GM12873 (cell line): ENCODE measurements around the gene ANXA9.
A peak's percentile ranks its signal among the peaks of the same experiment; 100 is the strongest.

Source experiments
- CTCF ChIP-seq: IDR thresholded peaks from 2 replicates; pipeline ENCODE4 v1.5.1; 2012; ENCODE audit warnings: low read depth, mild to moderate bottlenecking, moderate library complexity, low read length, control low read depth; ENCODE audit not compliant: insufficient read depth; ENCODE audit errors: missing control alignments

Gene ANXA9

GRCh38 chr1:151007853-151008243, 25.8 kb downstream of the ANXA9 start:
- TF ChIP-seq CTCF, result no peak

DNA sequence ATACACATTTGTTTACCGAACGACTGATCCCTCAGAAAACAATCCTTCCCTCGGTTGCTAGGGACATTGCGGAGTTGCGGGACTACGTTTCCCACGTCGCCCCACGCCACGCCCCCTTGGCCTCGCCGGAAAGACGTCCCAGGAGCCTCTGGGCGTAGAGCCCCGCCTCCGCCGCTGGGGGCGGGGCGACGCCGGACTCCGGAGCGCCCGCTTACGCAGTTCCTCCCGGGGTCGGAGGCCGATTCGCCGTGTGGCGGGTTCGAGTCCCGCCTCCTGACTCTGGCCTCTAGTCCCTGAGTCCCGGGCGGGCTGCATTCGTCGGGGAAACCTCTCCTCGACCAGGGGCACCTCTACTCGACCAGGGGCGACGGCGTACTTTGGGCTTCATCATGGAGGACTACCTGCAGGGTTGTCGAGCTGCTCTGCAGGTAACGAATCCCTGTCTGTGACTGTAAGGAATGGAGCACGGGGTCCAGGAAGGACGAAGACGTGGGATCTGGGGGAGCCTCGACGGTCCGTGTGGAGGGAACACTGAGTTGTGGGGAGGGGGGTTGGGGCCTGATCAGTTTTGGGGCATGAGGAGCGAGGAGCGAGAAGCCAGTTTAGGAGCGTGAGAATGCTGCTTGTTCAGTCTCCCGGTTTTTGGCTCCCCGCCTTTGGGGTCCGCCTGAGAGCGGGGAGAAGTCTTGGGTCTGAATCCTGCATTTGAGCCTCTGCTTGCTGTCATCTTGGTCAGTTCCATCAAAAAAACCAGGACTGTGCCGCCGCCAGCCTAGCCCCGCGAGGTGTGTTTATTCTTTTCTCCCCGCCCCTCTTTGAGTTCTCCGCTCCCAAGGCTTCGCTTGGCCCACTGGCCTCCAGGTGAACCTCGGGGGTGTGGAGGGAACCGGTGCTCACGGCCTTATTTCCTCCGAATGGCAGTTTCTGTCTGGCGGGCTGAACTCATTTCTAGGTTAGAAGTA, 26.4 kb downstream of the ANXA9 start, which contains the start of gene PRUNE1:
PRUNE1 (plus strand) TSS at position 206 of the 962 bp plus-strand sequence; CDS start at position 390, 184 bp downstream.
- TF ChIP-seq CTCF, result peak; percentile 4

DNA sequence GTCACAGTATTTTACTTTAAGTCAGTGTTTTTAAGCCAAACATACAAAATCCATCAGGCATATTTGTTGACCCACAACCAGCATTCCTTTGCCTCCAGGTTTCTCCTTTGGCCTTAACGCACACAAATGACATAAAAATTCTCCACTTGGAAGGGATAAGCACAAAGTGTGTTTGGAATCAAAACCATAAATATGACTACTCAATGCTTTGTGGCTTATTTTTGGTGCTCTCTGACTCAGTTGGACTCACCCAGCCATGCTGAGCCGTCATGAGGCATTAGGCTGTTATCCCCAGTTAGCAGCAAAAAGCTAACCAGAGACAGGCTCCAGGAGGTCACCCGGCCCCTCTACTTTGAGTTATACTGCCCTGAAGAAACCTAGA, 27.1 kb downstream of the ANXA9 start:
- TF ChIP-seq CTCF, result no peak

DNA sequence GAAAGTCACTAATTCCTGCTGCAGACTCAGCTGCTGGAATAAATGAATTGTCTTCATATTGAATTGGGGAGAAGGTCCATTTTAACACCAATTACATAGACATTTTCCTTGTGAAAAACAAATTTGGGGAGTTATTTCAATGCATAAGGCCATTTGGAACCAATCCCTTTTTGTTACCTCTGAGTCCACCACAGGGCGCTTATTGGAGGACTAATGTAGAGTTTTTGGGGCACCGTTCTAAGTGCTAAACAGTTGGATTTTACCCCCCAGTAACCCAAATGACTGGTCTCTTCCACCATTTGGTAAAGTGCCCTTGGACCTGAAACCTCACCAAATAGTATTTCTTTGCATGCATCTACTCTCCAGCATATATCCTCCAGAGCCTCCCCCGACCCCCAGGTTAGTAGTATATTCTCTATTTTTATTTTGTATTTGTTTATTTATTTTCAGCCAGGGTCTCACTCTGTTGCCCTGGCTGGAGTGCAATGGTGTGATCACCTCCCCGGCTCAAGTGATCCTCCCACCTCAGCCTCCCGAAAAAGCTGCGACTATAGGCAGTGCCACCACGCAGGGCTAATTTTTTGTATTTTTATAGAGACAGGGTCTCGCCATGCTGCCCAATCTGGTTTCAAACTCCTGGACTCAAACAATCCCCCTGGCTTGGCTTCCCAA, 27.7 kb downstream of the ANXA9 start:
- TF ChIP-seq CTCF, result no peak

GRCh38 chr1:151010346-151010726, 28.2 kb downstream of the ANXA9 start:
- TF ChIP-seq CTCF, result no peak

- TF ChIP-seq CTCF, result no peak
These were observed 29.2 kb downstream of the ANXA9 start for GRCh38 chr1:151011154-151011850.
